ENCODE measurements around the gene TUBA3C.

Gene TUBA3C

GRCh38 chr13:19150226-19150625 is 31.4 kb downstream of the TUBA3C start:
- no peak for ATAC-seq
- TF ChIP-seq CREB5 (CRISPR knock-in tag; IDR thresholded peaks at IDR 0.05; ENCODE audit: low read depth) (no peak), TOX (CRISPR knock-in tag; IDR thresholded peaks at IDR 0.05; ENCODE audit: borderline replicate concordance) (no peak), ZNF8 (CRISPR knock-in tag; IDR thresholded peaks at IDR 0.05) (no peak), GLIS3 (CRISPR knock-in tag; IDR thresholded peaks at IDR 0.05) (no peak), PPARA (CRISPR knock-in tag; IDR thresholded peaks at IDR 0.05; ENCODE audit: borderline replicate concordance) (no peak), ISL1 (CRISPR knock-in tag; IDR thresholded peaks at IDR 0.05) (no peak), ZFP3 (CRISPR knock-in tag; IDR thresholded peaks at IDR 0.05) (no peak)
- TF ChIP-seq, protein P1, sequence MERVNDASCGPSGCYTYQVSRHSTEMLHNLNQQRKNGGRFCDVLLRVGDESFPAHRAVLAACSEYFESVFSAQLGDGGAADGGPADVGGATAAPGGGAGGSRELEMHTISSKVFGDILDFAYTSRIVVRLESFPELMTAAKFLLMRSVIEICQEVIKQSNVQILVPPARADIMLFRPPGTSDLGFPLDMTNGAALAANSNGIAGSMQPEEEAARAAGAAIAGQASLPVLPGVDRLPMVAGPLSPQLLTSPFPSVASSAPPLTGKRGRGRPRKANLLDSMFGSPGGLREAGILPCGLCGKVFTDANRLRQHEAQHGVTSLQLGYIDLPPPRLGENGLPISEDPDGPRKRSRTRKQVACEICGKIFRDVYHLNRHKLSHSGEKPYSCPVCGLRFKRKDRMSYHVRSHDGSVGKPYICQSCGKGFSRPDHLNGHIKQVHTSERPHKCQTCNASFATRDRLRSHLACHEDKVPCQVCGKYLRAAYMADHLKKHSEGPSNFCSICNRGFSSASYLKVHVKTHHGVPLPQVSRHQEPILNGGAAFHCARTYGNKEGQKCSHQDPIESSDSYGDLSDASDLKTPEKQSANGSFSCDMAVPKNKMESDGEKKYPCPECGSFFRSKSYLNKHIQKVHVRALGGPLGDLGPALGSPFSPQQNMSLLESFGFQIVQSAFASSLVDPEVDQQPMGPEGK (CRISPR knock-in tag; IDR thresholded peaks at IDR 0.05; ENCODE audit: borderline replicate concordance) = no peak

DNA sequence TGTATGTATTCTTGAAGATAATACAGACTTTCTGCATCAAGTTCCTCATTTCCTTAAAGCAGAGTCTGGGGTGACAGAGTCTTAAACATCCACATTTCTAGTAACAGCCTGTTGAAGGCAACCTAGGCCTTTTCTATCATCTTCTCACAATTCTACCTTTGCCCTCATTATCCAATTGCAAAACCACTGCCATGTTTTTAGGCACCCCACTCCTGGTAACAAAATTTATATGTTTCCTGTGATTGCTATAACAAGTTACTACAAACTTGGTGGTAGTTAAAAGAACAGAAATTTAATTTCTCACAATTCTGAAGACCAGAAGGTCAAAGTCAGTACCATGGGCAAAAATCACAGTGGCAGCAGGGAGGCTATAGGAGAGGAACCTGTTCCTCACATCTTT is 33.1 kb downstream of the TUBA3C start:
- ATAC-seq = no peak
- no peak for TF ChIP-seq TSHZ2 (CRISPR knock-in tag; IDR thresholded peaks at IDR 0.05)
- TF ChIP-seq BACH2 (CRISPR knock-in tag; IDR thresholded peaks at IDR 0.05; ENCODE audit: borderline replicate concordance) = no peak
- TF ChIP-seq ZFP30 (CRISPR knock-in tag; IDR thresholded peaks at IDR 0.05) = no peak
- TF ChIP-seq CSDC2 (CRISPR knock-in tag; IDR thresholded peaks at IDR 0.05) = no peak
- no peak for TF ChIP-seq POU6F1 (CRISPR knock-in tag; IDR thresholded peaks at IDR 0.05; ENCODE audit: borderline replicate concordance, low read depth)
- no peak for TF ChIP-seq PPARA (CRISPR knock-in tag; IDR thresholded peaks at IDR 0.05; ENCODE audit: borderline replicate concordance)
- no peak for TF ChIP-seq CSRNP3 (CRISPR knock-in tag; IDR thresholded peaks at IDR 0.05)
- TF ChIP-seq ISL1 (CRISPR knock-in tag; IDR thresholded peaks at IDR 0.05) = no peak

All from SK-N-SH treated with all-trans-retinoic acid at 6 μM for 48 hours (cell line).